HepG2 (cell line): ENCODE results near the gene AMN. TPM values are rescaled to one million over a fixed set of nuclear protein-coding genes. Genes with fewer than 3 reads are reported as not detected.
"Not testable (repeated sequence)": the region's sequence is repeated elsewhere in the genome, so short reads cannot be mapped to it uniquely, and the experiment has no call there.

Experiments used
- ATAC-seq: fragments of 200-7000 bp; cut with Tn5 transposase; 3 replicates; pipeline ENCODE4 v1.9.1; 2020; ENCODE audit warnings: mild to moderate bottlenecking, moderate library complexity
- BruUV-seq: library from RNA; stranded (reverse); fragments of 400-500 nt; replicated peaks from 2 replicates; lab custom pipeline; 2021; lab: Mats Ljungman, UMichigan
- CTCF ChIA-PET: fragments of 300-600 bp; formaldehyde crosslinking; extraction: SDS; loops from one replicate; lab custom pipeline; 2021; ENCODE audit warnings: low total read pairs, inconsistent platforms, low intra/inter-chr PET ratio; lab: Yijun Ruan, JAX
- POLR2A ChIA-PET: fragments of 350-600 bp; sonication (Branson Sonifier 250); formaldehyde crosslinking; loops from one replicate; lab custom pipeline; 2020; ENCODE audit warnings: antibody characterized with exemption, inconsistent platforms; lab: Yijun Ruan, JAX
- DNase-seq: peaks from one replicate; pipeline ENCODE4 v3.0.0-alpha.2; 2015; ENCODE audit warnings: low spot score
- FAIRE-seq: peaks from 3 replicates; lab custom pipeline; 2011; peaks lifted over from hg19 to GRCh38; lab: Jason Lieb, UNC
- H2AFZ ChIP-seq: one replicate; pipeline ENCODE4 v1.6.1; 2011; ENCODE audit warnings: low read length, inconsistent platforms
- H3K27ac ChIP-seq: fragments of 300-600 bp; 3 replicates; pipeline ENCODE4 v1.8.0; 2011; ENCODE audit warnings: mixed run types, mild to moderate bottlenecking, mixed read lengths, low read length, inconsistent platforms; ENCODE audit not compliant: insufficient read depth; ENCODE audit errors: extremely low read length
- H3K27me3 ChIP-seq, 2 experiments: fragments of 200-600 bp in 1 of 2; 2 replicates in 1 of 2; 3 replicates in 1 of 2; pipeline versions ENCODE4 v1.6.0 to v1.8.0; 2011; ENCODE audit warnings: low read length in 2 of 2, mild to moderate bottlenecking in 2 of 2, moderate library complexity in 2 of 2, inconsistent platforms in 1 of 2; ENCODE audit not compliant: insufficient read depth in 2 of 2, control insufficient read depth in 1 of 2
- H3K36me3 ChIP-seq, 2 experiments: fragments of 200-600 bp in 1 of 2; replicated peaks in 1 of 2; 2 replicates in 1 of 2; 3 replicates in 1 of 2; pipeline versions ENCODE4 v1.5.1 to v1.8.0; 2011; ENCODE audit warnings: low read length in 2 of 2, inconsistent platforms in 1 of 2; ENCODE audit not compliant: insufficient read depth in 2 of 2, control insufficient read depth in 1 of 2
- H3K4me1 ChIP-seq: 2 replicates; pipeline ENCODE4 v1.5.1; 2012; ENCODE audit warnings: low read length, inconsistent platforms; ENCODE audit not compliant: insufficient read depth
- H3K4me2 ChIP-seq: 2 replicates; pipeline ENCODE4 v1.6.0; 2011; ENCODE audit warnings: low read depth, low read length, inconsistent platforms
- H3K4me3 ChIP-seq, 3 experiments: fragments of 200-600 bp in 1 of 3; sonication (generic), shearing (Covaris generic) in 1 of 3; replicated peaks in 1 of 3; 2 replicates each; pipeline ENCODE4 v1.5.1; 2011 to 2016; ENCODE audit warnings: low read length in 3 of 3, inconsistent platforms in 2 of 3, low read depth in 2 of 3, mild to moderate bottlenecking in 2 of 3, control low read depth in 1 of 3, mixed read lengths in 1 of 3; ENCODE audit not compliant: insufficient read depth in 1 of 3
- H3K79me2 ChIP-seq: one replicate; pipeline ENCODE4 v1.6.1; 2011; ENCODE audit warnings: low read length, inconsistent platforms; ENCODE audit not compliant: insufficient read depth
- H3K9ac ChIP-seq: 2 replicates; pipeline ENCODE4 v1.6.0; 2011; ENCODE audit warnings: mild to moderate bottlenecking, low read depth, low read length, inconsistent platforms; ENCODE audit not compliant: insufficient read depth
- H3K9me3 ChIP-seq: 2 replicates; pipeline ENCODE4 v1.5.1; 2012; ENCODE audit warnings: mild to moderate bottlenecking, low read length
- H4K20me1 ChIP-seq: 2 replicates; pipeline ENCODE4 v1.6.0; 2011; ENCODE audit warnings: inconsistent platforms, mild to moderate bottlenecking, low read length, moderate library complexity; ENCODE audit not compliant: insufficient read depth
- CHD2 ChIP-seq: IDR thresholded peaks from 2 replicates; pipeline ENCODE4 v1.6.1; 2011; ENCODE audit warnings: low read depth, low read length, improper control_type of control experiment
- ISX ChIP-seq: sonication (generic); formaldehyde crosslinking; conservative IDR thresholded peaks from 2 replicates; pipeline ENCODE4 v1.5.0; 2020; ENCODE audit warnings: missing genetic modification reagents
- MEIS1 ChIP-seq: sonication (generic); formaldehyde crosslinking; IDR thresholded peaks from 2 replicates; pipeline ENCODE4 v1.9.0; 2021; ENCODE audit warnings: mild to moderate bottlenecking, missing genetic modification reagents, moderate library complexity, borderline replicate concordance
- NR3C1 ChIP-seq: sonication (generic); formaldehyde crosslinking; IDR thresholded peaks from 2 replicates; pipeline ENCODE4 v1.4.0; 2020; ENCODE audit warnings: missing genetic modification reagents
- ZBTB33 ChIP-seq: sonication (generic); formaldehyde crosslinking; IDR thresholded peaks from 2 replicates; pipeline ENCODE4 v1.4.0; 2020; ENCODE audit warnings: missing genetic modification reagents
- ZNF121 ChIP-seq: sonication (generic); formaldehyde crosslinking; IDR thresholded peaks from 2 replicates; pipeline ENCODE4 v1.5.0; 2020; ENCODE audit warnings: mild to moderate bottlenecking, missing genetic modification reagents
- ZNF337 ChIP-seq: sonication (generic); formaldehyde crosslinking; IDR thresholded peaks from 2 replicates; pipeline ENCODE4 v1.5.1; 2020; ENCODE audit warnings: missing genetic modification reagents, low read depth, mild to moderate bottlenecking, borderline replicate concordance
- WGBS: methylation state at CpG from one replicate; pipeline ENCODE4 v1.1.6; 2017; ENCODE audit warnings: low lambda C conversion rate; 5-methylcytosine and 5-hydroxymethylcytosine counted together
- in situ Hi-C: cut with HindIII; loops from 2 replicates; pipeline ENCODE4 v1.10.0; 2017; ENCODE audit warnings: low pct_unique_long_range_greater_than_20kb; ENCODE audit not compliant: extremely low pct_ligation_motif_present
- intact Hi-C: fragments of 100-400 bp; cut with micrococcal nuclease; formaldehyde crosslinking; loops from one replicate; pipeline ENCODE4 v1.10.0; 2022; ENCODE audit not compliant: unreplicated experiment
- polyA plus RNA-seq, 8 experiments: library from polyadenylated mRNA; depleted of rRNA in 3 of 8; stranded (reverse) in 7 of 8; unstranded in 1 of 8; fragments of >200 nt; fragmentation: Illumina TruSeq in 4 of 8; extraction: Trizol in 4 of 8; gene quantifications; 2 replicates each; pipeline versions ENCODE4 v1.2.1 to v1.2.3, GENCODE V29; 2011 to 2016; ENCODE audit warnings: low read depth in 4 of 8, missing spikeins in 1 of 8, mixed read lengths in 1 of 8; ENCODE audit not compliant: insufficient read depth in 1 of 8
- total RNA-seq, 5 experiments: library from RNA; depleted of rRNA; stranded (reverse); fragments of >200 nt; fragmentation: Illumina TruSeq; extraction: Trizol; gene quantifications; 2 replicates each; pipeline ENCODE4 v1.2.3, GENCODE V29; 2016; ENCODE audit warnings: low read depth in 1 of 5

Gene AMN
- total and polyA plus RNA-seq, 2 of the 13 experiments (the other 11 are each of a cell fraction or from before 2014, with no cell fraction given): 9.8 to 33.1 TPM

- no peak for FAIRE-seq
- TF ChIP-seq ISX (CRISPR knock-in tag) (no peak), CHD2 (no peak), NR3C1 (CRISPR knock-in tag) (no peak), ZNF337 (CRISPR knock-in tag) (no peak), MEIS1 (CRISPR knock-in tag) (no peak)
- intact Hi-C loops (no loop called here), in situ Hi-C loops (no loop called here)
- ChIA-PET CTCF (no interaction called here), POLR2A (no interaction called here)
- BruUV-seq: no TSS peak
- Histone ChIP-seq H3K4me3 (no peak overlapping the region), H3K36me3 (no peaks in the 10 kb centered on the region), H4K20me1 (no peaks in the 10 kb centered on the region), H3K9me3 (no peaks in the 10 kb centered on the region), H2AFZ (no peak overlapping the region), H3K4me2 (no peak overlapping the region), H3K27me3 (no peaks in the 10 kb centered on the region), H3K9ac (no peak overlapping the region), H3K27ac (no peak overlapping the region), H3K4me1 (peaks cover 22% of the 10 kb centered on the region), H3K79me2 (no peaks in the 10 kb centered on the region)
- 77% methylated on average over 12 of the region's 12 CpGs for WGBS
- no peak for ATAC-seq
- no peak for DNase-seq
Observed at GRCh38 chr14:102926104-102926503, 3.6 kb downstream of the AMN start.

GRCh38 chr14:102926840-102927239, 4.4 kb downstream of the AMN start:
- CTCF ChIA-PET, H4K20me1 ChIP-seq, POLR2A ChIA-PET, H3K9ac ChIP-seq, FAIRE-seq, DNase-seq, in situ Hi-C loops, BruUV-seq, H3K4me2 ChIP-seq, H3K27me3 ChIP-seq, H3K9me3 ChIP-seq, H3K4me3 ChIP-seq, intact Hi-C loops, H3K79me2 ChIP-seq, H2AFZ ChIP-seq, ATAC-seq, H3K27ac ChIP-seq, H3K36me3 ChIP-seq: not testable (repeated sequence)
- peak; percentile 43; the same call in 1 of the 2 replicates for TF ChIP-seq ZBTB33 (CRISPR knock-in tag)
- TF ChIP-seq ZNF121: peak; percentile 78
- 93% methylated on average over 10 of the region's 10 CpGs for WGBS
- peaks cover 20% of the 10 kb centered on the region for H3K4me1 ChIP-seq
